GM12872 (cell line): Measurements from ENCODE around the gene NLRP9.

Experiments used
- CTCF ChIP-seq: IDR thresholded peaks from 3 replicates; pipeline ENCODE4 v1.5.1; 2011; ENCODE audit warnings: low read depth, mild to moderate bottlenecking, low read length, moderate library complexity; ENCODE audit not compliant: insufficient read depth

NLRP9 gene

GRCh38 chr19:55667006-55667381 lies 71.2 kb downstream of the NLRP9 start:
- no peak for TF ChIP-seq CTCF

- no peak for TF ChIP-seq CTCF
Measured at GRCh38 chr19:55666343-55667005, 71.7 kb downstream of the NLRP9 start.

GRCh38 chr19:55663846-55664536 lies 74.2 kb downstream of the NLRP9 start:
- TF ChIP-seq CTCF = no peak

- no peak for TF ChIP-seq CTCF
Measured at GRCh38 chr19:55661826-55662225, 76.4 kb downstream of the NLRP9 start.

GRCh38 chr19:55660991-55661390 lies 77.2 kb downstream of the NLRP9 start:
- no peak for TF ChIP-seq CTCF

- TF ChIP-seq CTCF = no peak
Measured at GRCh38 chr19:55660404-55660803, 77.8 kb downstream of the NLRP9 start.

GRCh38 chr19:55659822-55660221 lies 78.4 kb downstream of the NLRP9 start:
- TF ChIP-seq CTCF = no peak
